GM12872 (cell line): ENCODE results near the gene FABP2.

Source experiments
- CTCF ChIP-seq: IDR thresholded peaks from 3 replicates; pipeline ENCODE4 v1.5.1; 2011; ENCODE audit warnings: low read depth, mild to moderate bottlenecking, low read length, moderate library complexity; ENCODE audit not compliant: insufficient read depth

The FABP2 gene

GRCh38 chr4:119284876-119285780 lies 36.8 kb downstream of the FABP2 start:
- no peak for TF ChIP-seq CTCF

GRCh38 chr4:119281393-119281792 lies 40.5 kb downstream of the FABP2 start:
- TF ChIP-seq CTCF: no peak

- no peak for TF ChIP-seq CTCF
These were observed 50.4 kb downstream of the FABP2 start for GRCh38 chr4:119271361-119272085.

- no peak for TF ChIP-seq CTCF
These were observed 53.5 kb downstream of the FABP2 start for GRCh38 chr4:119268466-119268865.
